K562 (cell line): ENCODE results near the gene GNPTAB. TPM values are rescaled to one million over a fixed set of nuclear protein-coding genes. Genes with fewer than 3 reads are reported as not detected.

Source experiments
- ARHGAP35 ChIP-seq: fragments of 450-650 bp; IDR thresholded peaks from 2 replicates; pipeline ENCODE4 v1.6.1; 2018; ENCODE audit not compliant: partially characterized antibody
- CLOCK ChIP-seq: fragments of 250-450 bp; sonication (Bioruptor Pico); IDR thresholded peaks from 2 replicates; pipeline ENCODE4 v1.4.0; 2020; ENCODE audit warnings: mild to moderate bottlenecking, moderate library complexity, borderline replicate concordance
- CREM ChIP-seq: IDR thresholded peaks from 2 replicates; pipeline ENCODE4 v1.6.1; 2014; ENCODE audit warnings: antibody characterized with exemption, low read depth
- CSDE1 ChIP-seq, 2 experiments: fragments of 450-650 bp; IDR thresholded peaks; 2 replicates each; pipeline ENCODE4 v1.6.1; 2016; ENCODE audit warnings: mild to moderate bottlenecking in 1 of 2
- EP300 ChIP-seq: IDR thresholded peaks from 2 replicates; pipeline ENCODE4 v1.6.1; 2012; ENCODE audit warnings: low read length, improper control_type of control experiment
- FOS ChIP-seq: IDR thresholded peaks from 3 replicates; pipeline ENCODE4 v1.6.1; 2011; ENCODE audit not compliant: insufficient read length; ENCODE audit errors: extremely low read depth
- GATA2 ChIP-seq: sonication (generic); formaldehyde crosslinking; IDR thresholded peaks from 2 replicates; pipeline ENCODE4 v1.4.0; 2020; ENCODE audit warnings: mild to moderate bottlenecking, missing genetic modification reagents
- MEF2A ChIP-seq: IDR thresholded peaks from 2 replicates; pipeline ENCODE4 v1.6.1; 2011; ENCODE audit warnings: low read depth, mild to moderate bottlenecking, low read length, moderate library complexity; ENCODE audit not compliant: control insufficient read depth
- MITF ChIP-seq: IDR thresholded peaks from 2 replicates; pipeline ENCODE4 v1.6.1; 2014; ENCODE audit warnings: antibody characterized with exemption
- MTA2 ChIP-seq: fragments of 450-650 bp; IDR thresholded peaks from 2 replicates; pipeline ENCODE4 v1.6.1; 2016; ENCODE audit warnings: low read depth
- PREB ChIP-seq: sonication (generic); formaldehyde crosslinking; IDR thresholded peaks from 2 replicates; pipeline ENCODE4 v1.8.1; 2023; ENCODE audit warnings: mild to moderate bottlenecking, missing genetic modification reagents
- RBFOX2 ChIP-seq: fragments of 200-400 bp; formaldehyde crosslinking; IDR thresholded peaks from 2 replicates; pipeline ENCODE4 v1.6.1; 2017; ENCODE audit warnings: low read depth, mild to moderate bottlenecking, low read length, moderate library complexity
- TCF15 ChIP-seq: fragments of 250-450 bp; sonication (Bioruptor Pico); IDR thresholded peaks from 2 replicates; pipeline ENCODE4 v1.8.0; 2022; ENCODE audit warnings: moderate library complexity, mild to moderate bottlenecking, inconsistent platforms
- TFAM ChIP-seq: fragments of 250-450 bp; sonication (Bioruptor Pico); conservative IDR thresholded peaks from 2 replicates; pipeline ENCODE4 v1.5.0; 2021; ENCODE audit warnings: mild to moderate bottlenecking, moderate library complexity
- THRB ChIP-seq: fragments of 450-650 bp; formaldehyde crosslinking; conservative IDR thresholded peaks from 2 replicates; pipeline ENCODE4 v1.4.0; 2022; ENCODE audit warnings: mild to moderate bottlenecking, missing genetic modification characterization
- ZNF384 ChIP-seq: IDR thresholded peaks from 2 replicates; pipeline ENCODE4 v1.6.1; 2012; ENCODE audit warnings: low read depth, low read length, improper control_type of control experiment
- ZNF561 ChIP-seq: fragments of 450-650 bp; formaldehyde crosslinking; conservative IDR thresholded peaks from 2 replicates; pipeline ENCODE4 v1.4.0; 2020; ENCODE audit warnings: mild to moderate bottlenecking, moderate library complexity
- ZNF740 ChIP-seq, 3 experiments: fragments of 200-800 bp in 1 of 3; sonication (Bioruptor generic) in 1 of 3; sonication (generic) in 1 of 3; formaldehyde crosslinking in 1 of 3; IDR thresholded peaks; 2 replicates each; pipeline versions ENCODE4 v1.6.1 to v1.8.0; 2016 to 2022; ENCODE audit warnings: mild to moderate bottlenecking in 2 of 3, missing compliant biosample characterization in 2 of 3, missing genetic modification characterization in 2 of 3, missing genetic modification reagents in 1 of 3
- polyA plus RNA-seq, 8 experiments: library from polyadenylated mRNA; depleted of rRNA in 4 of 8; stranded (reverse) in 5 of 8; unstranded in 3 of 8; fragments of >200 nt; fragmentation: Nextera tagmentation in 2 of 8; fragmentation: Illumina TruSeq in 1 of 8; extraction: Ambion mirVana in 2 of 8; extraction: Trizol in 1 of 8; gene quantifications; 2 replicates each; pipeline versions ENCODE4 v1.2.1 to v1.2.3, GENCODE V29; 2011 to 2014; ENCODE audit warnings: inconsistent platforms in 1 of 8, missing spikeins in 1 of 8
- total RNA-seq, 7 experiments: library from RNA; depleted of rRNA in 6 of 7; stranded (reverse); fragments of >200 nt in 6 of 7; fragmentation: Illumina TruSeq in 2 of 7; extraction: Trizol in 2 of 7; gene quantifications; 2 replicates each; pipeline versions ENCODE4 v1.2.1 to v1.2.3, GENCODE V29; 2011 to 2021; ENCODE audit warnings: low replicate concordance in 1 of 7

Gene GNPTAB
- total and polyA plus RNA-seq, 9 of the 15 experiments (the other 6 are each of a cell fraction or from before 2014, with no cell fraction given): 5.9 to 23.2 (median 19.3) TPM

GRCh38 chr12:101696251-101697196, 134.2 kb downstream of the GNPTAB start (continued):
- TF ChIP-seq CLOCK (no peak), THRB (no peak), CREM (peak; percentile 88), ARHGAP35 (no peak), MEF2A (0 out of 2 replicates have a peak, but pooled peaks have one; percentile 21), FOS (no peak), MTA2 (peak; percentile 82), MITF (peak; percentile 58; the same call in 1 of the 2 replicates), ZNF740 (CRISPR knock-in tag; IDR thresholded peaks at IDR 0.05) (no peak), ZNF740 (tag; IDR thresholded peaks at IDR 0.05) (no peak), TFAM (no peak), EP300 (peak; percentile 90), GATA2 (peak; percentile 85), ZNF384 (no peak), ZNF561 (CRISPR knock-in tag) (no peak), RBFOX2 (no peak), CSDE1 (IDR thresholded peaks at IDR 0.05) (no peak), TCF15 (CRISPR knock-in tag) (no peak), PREB (CRISPR knock-in tag) (peak; percentile 77; the same call in 1 of the 2 replicates)
